SK-N-SH (cell line): Measurements from ENCODE around the gene EDARADD.

ENCODE experiments used
- FOXM1 ChIP-seq: IDR thresholded peaks from 2 replicates; pipeline ENCODE4 v1.4.0; 2012; ENCODE audit warnings: low read depth, mild to moderate bottlenecking
- GABPA ChIP-seq: IDR thresholded peaks from 2 replicates; pipeline ENCODE4 v1.4.0; 2012; ENCODE audit warnings: low read depth, mild to moderate bottlenecking
- GATA2 ChIP-seq: sonication (generic); formaldehyde crosslinking; IDR thresholded peaks from 2 replicates; pipeline ENCODE4 v1.5.0; 2020; ENCODE audit warnings: mild to moderate bottlenecking, missing genetic modification reagents
- MXI1 ChIP-seq: IDR thresholded peaks from 2 replicates; pipeline ENCODE4 v1.6.1; 2012; ENCODE audit warnings: mild to moderate bottlenecking, low read depth, low read length, improper control_type of control experiment
- POLR2AphosphoS5 ChIP-seq: IDR thresholded peaks from 2 replicates; pipeline ENCODE4 v1.6.1; 2012; ENCODE audit warnings: low read depth, low read length
- SMC3 ChIP-seq: IDR thresholded peaks from 2 replicates; pipeline ENCODE4 v1.6.1; 2012; ENCODE audit warnings: low read depth, low read length, improper control_type of control experiment
- TCF12 ChIP-seq: IDR thresholded peaks from 2 replicates; pipeline ENCODE4 v1.4.0; 2012
- TF ChIP-seq, protein P1 (sequence below): fragments of 150-350 bp; IDR thresholded peaks from 2 replicates; pipeline ENCODE4 v1.6.1; 2017; ENCODE audit warnings: antibody characterized with exemption, low read length, low read depth, borderline replicate concordance
- TF ChIP-seq, protein P2 (sequence below): fragments of 200-600 bp; sonication (generic); IDR thresholded peaks from 2 replicates; pipeline ENCODE4 v1.6.1; 2017; ENCODE audit warnings: antibody characterized with exemption, mild to moderate bottlenecking, moderate library complexity
- TF ChIP-seq, protein P3 (sequence below): fragments of 150-350 bp; IDR thresholded peaks from 2 replicates; pipeline ENCODE4 v1.6.1; 2016; ENCODE audit warnings: mild to moderate bottlenecking, low read depth, low read length
- TF ChIP-seq, protein P4 (sequence below): IDR thresholded peaks from 2 replicates; pipeline ENCODE4 v1.4.0; 2012; ENCODE audit warnings: low read depth

DNA sequence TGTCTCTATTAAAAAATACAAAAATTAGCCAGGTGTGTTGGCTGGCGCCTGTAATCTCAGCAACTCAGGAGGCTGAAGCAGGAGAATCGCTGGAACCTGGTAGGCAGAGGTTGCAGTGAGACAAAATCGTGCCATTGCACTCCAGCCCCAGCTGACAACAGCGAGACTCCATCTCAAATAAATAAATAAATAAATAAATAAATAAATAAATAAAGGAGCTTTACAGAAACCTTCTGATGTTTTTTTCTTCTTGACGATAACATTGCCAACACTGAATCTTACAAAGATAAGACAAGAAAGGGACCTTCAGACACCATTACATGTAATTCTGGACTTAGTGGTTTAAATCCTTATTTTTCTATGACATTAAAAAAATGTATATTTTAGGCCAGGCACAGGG, 81.9 kb downstream of the EDARADD start:
- TF ChIP-seq, protein P1, sequence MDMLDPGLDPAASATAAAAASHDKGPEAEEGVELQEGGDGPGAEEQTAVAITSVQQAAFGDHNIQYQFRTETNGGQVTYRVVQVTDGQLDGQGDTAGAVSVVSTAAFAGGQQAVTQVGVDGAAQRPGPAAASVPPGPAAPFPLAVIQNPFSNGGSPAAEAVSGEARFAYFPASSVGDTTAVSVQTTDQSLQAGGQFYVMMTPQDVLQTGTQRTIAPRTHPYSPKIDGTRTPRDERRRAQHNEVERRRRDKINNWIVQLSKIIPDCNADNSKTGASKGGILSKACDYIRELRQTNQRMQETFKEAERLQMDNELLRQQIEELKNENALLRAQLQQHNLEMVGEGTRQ, result no peak
- TF ChIP-seq, protein P2, sequence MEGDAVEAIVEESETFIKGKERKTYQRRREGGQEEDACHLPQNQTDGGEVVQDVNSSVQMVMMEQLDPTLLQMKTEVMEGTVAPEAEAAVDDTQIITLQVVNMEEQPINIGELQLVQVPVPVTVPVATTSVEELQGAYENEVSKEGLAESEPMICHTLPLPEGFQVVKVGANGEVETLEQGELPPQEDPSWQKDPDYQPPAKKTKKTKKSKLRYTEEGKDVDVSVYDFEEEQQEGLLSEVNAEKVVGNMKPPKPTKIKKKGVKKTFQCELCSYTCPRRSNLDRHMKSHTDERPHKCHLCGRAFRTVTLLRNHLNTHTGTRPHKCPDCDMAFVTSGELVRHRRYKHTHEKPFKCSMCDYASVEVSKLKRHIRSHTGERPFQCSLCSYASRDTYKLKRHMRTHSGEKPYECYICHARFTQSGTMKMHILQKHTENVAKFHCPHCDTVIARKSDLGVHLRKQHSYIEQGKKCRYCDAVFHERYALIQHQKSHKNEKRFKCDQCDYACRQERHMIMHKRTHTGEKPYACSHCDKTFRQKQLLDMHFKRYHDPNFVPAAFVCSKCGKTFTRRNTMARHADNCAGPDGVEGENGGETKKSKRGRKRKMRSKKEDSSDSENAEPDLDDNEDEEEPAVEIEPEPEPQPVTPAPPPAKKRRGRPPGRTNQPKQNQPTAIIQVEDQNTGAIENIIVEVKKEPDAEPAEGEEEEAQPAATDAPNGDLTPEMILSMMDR, result no peak
- TF ChIP-seq, protein P3, sequence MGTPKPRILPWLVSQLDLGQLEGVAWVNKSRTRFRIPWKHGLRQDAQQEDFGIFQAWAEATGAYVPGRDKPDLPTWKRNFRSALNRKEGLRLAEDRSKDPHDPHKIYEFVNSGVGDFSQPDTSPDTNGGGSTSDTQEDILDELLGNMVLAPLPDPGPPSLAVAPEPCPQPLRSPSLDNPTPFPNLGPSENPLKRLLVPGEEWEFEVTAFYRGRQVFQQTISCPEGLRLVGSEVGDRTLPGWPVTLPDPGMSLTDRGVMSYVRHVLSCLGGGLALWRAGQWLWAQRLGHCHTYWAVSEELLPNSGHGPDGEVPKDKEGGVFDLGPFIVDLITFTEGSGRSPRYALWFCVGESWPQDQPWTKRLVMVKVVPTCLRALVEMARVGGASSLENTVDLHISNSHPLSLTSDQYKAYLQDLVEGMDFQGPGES, result no peak
- no peak for TF ChIP-seq POLR2AphosphoS5
- TF ChIP-seq, protein P4, sequence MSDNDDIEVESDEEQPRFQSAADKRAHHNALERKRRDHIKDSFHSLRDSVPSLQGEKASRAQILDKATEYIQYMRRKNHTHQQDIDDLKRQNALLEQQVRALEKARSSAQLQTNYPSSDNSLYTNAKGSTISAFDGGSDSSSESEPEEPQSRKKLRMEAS, result no peak
- TF ChIP-seq SMC3, result no peak
- no peak for TF ChIP-seq MXI1
- TF ChIP-seq TCF12, result no peak
- no peak for TF ChIP-seq GABPA
- TF ChIP-seq FOXM1, result no peak
- TF ChIP-seq GATA2 (CRISPR knock-in tag), result no peak
